Measurements from ENCODE around the gene USH1C.

- no peak for TF ChIP-seq MAFK (IDR thresholded peaks at IDR 0.05; ENCODE audit: low read length)
- no peak for TF ChIP-seq SPI1 (IDR thresholded peaks at IDR 0.05; ENCODE audit: borderline replicate concordance, low read depth, low read length)
- TF ChIP-seq CTCF (IDR thresholded peaks at IDR 0.05 in 2 of 3, conservative IDR thresholded peaks at IDR 0.05 in 1 of 3; ENCODE audit: insufficient read depth in 2 of 3, low read depth in 1 of 3, low read length in 3 of 3): no peak
- no peak for TF ChIP-seq RFX5 (IDR thresholded peaks at IDR 0.05; ENCODE audit: low read depth, low read length)
Measured at GRCh38 chr11:17460406-17460805, 83.8 kb downstream of the USH1C start.
